ENCODE data around the gene GYS1. TPM values are rescaled to one million over a fixed set of nuclear protein-coding genes. Genes with fewer than 3 reads are reported as not detected.

Gene GYS1
- total RNA-seq, 1 experiment from 2014 or later = 20.2 TPM

- intact Hi-C loops (cut with micrococcal nuclease; ENCODE audit: unreplicated experiment) = no loop called here
- H3K27me3 ChIP-seq (ENCODE audit: control insufficient read depth, insufficient read depth, low read length) = no peaks in the 10 kb centered on the region
- H3K9me3 ChIP-seq (ENCODE audit: control insufficient read depth, insufficient read depth, low read depth, low read length) = no peaks in the 10 kb centered on the region
- in situ Hi-C loops (cut with HindIII; ENCODE audit: low pct_unique_long_range_greater_than_20kb, low sequenced_read_pairs) = no loop called here
- DNase-seq (ENCODE audit: low read depth, low spot score) (no peak), ATAC-seq (no peak)
- ChIA-PET POLR2A (no interaction called here), CTCF (no interaction called here)
- H3K27ac ChIP-seq (ENCODE audit: low read length) = no peak overlapping the region
- no TSS peak for BruUV-seq (replicated peaks)
- H3K4me1 ChIP-seq (ENCODE audit: control insufficient read depth, insufficient read depth, low read length) = no peaks in the 10 kb centered on the region; the same call in 1 of the 2 replicates
- no peak overlapping the region for H3K4me3 ChIP-seq (ENCODE audit: low read depth in 2 of 2, low read length in 2 of 2)
- H3K36me3 ChIP-seq (ENCODE audit: control insufficient read depth, insufficient read depth, low read length) = no peaks in the 10 kb centered on the region
- TF ChIP-seq CTCF (IDR thresholded peaks at IDR 0.05) (no peak), SIN3A (IDR thresholded peaks at IDR 0.05; ENCODE audit: borderline replicate concordance, insufficient read depth, low read depth, low read length) (no peak), POLR2AphosphoS5 (IDR thresholded peaks at IDR 0.05; ENCODE audit: low read depth, low read length) (no peak), TCF7L2 (IDR thresholded peaks at IDR 0.05; ENCODE audit: low read depth, low read length) (no peak), REST (IDR thresholded peaks at IDR 0.05; ENCODE audit: insufficient read depth in 1 of 2, low read depth in 2 of 2, low read length in 1 of 2) (no peak)
These were observed 23.1 kb upstream of the GYS1 start for GRCh38 chr19:49016067-49016839.

- H3K4me3 ChIP-seq (ENCODE audit: low read depth in 2 of 2, low read length in 2 of 2) = no peak overlapping the region
- H3K27me3 ChIP-seq (ENCODE audit: control insufficient read depth, insufficient read depth, low read length) = no peaks in the 10 kb centered on the region
- TF ChIP-seq POLR2AphosphoS5 (IDR thresholded peaks at IDR 0.05; ENCODE audit: low read depth, low read length) (no peak), TCF7L2 (IDR thresholded peaks at IDR 0.05; ENCODE audit: low read depth, low read length) (no peak), SIN3A (IDR thresholded peaks at IDR 0.05; ENCODE audit: borderline replicate concordance, insufficient read depth, low read depth, low read length) (no peak), CTCF (IDR thresholded peaks at IDR 0.05) (no peak)
- BruUV-seq (replicated peaks) = no TSS peak
- in situ Hi-C loops (cut with HindIII; ENCODE audit: low pct_unique_long_range_greater_than_20kb, low sequenced_read_pairs) (no loop called here), intact Hi-C loops (cut with micrococcal nuclease; ENCODE audit: unreplicated experiment) (no loop called here)
- ChIA-PET CTCF (no interaction called here), POLR2A (no interaction called here)
- DNase-seq (ENCODE audit: low read depth, low spot score) = no peak
- H3K27ac ChIP-seq (ENCODE audit: low read length) = no peak overlapping the region
- no peak for ATAC-seq
- H3K36me3 ChIP-seq (ENCODE audit: control insufficient read depth, insufficient read depth, low read length) = no peaks in the 10 kb centered on the region; the same call in 1 of the 2 replicates
- H3K9me3 ChIP-seq (ENCODE audit: control insufficient read depth, insufficient read depth, low read depth, low read length) = no peaks in the 10 kb centered on the region
- H3K4me1 ChIP-seq (ENCODE audit: control insufficient read depth, insufficient read depth, low read length) = no peaks in the 10 kb centered on the region
These were observed 21.8 kb upstream of the GYS1 start for GRCh38 chr19:49014870-49015255.

Data from Panc1 (cell line).